Endothelial cell of umbilical vein (primary cell): ENCODE data around the gene TOP2A. TPM values are rescaled to one million over a fixed set of nuclear protein-coding genes. Genes with fewer than 3 reads are reported as not detected.
"Not testable (repeated sequence)": the region's sequence is repeated elsewhere in the genome, so short reads cannot be mapped to it uniquely, and the experiment has no call there.

Experiments used
- BruUV-seq: library from RNA; stranded (reverse); fragments of 400-500 nt; replicated peaks from 2 replicates; lab custom pipeline; 2021; lab: Mats Ljungman, UMichigan
- CTCF ChIA-PET: fragments of 300-600, 350-600 bp; sonication (Branson Sonifier 250); formaldehyde crosslinking; loops from one replicate; lab custom pipeline; 2021; ENCODE audit warnings: antibody characterized with exemption, inconsistent platforms; lab: Charles Lee
- POLR2A ChIA-PET: fragments of 300-600, 350-600 bp; sonication (Branson Sonifier 250); formaldehyde crosslinking; loops from one replicate; lab custom pipeline; 2021; ENCODE audit warnings: antibody characterized with exemption, inconsistent platforms; lab: Charles Lee
- DNase-seq: peaks from one replicate; pipeline ENCODE4 v3.0.0-alpha.2; 2011; ENCODE audit warnings: low read depth, low spot score
- FAIRE-seq: peaks from 2 replicates; lab custom pipeline; 2011; peaks lifted over from hg19 to GRCh38; lab: Jason Lieb, UNC
- H2AFZ ChIP-seq: 2 replicates; pipeline ENCODE4 v1.6.0; 2012; ENCODE audit warnings: low read depth, low read length, control low read depth, inconsistent platforms
- H3K27ac ChIP-seq: 2 replicates; pipeline ENCODE4 v1.5.1; 2011; ENCODE audit warnings: low read depth, mild to moderate bottlenecking, control low read depth, low read length, moderate library complexity; ENCODE audit not compliant: insufficient read depth
- H3K27me3 ChIP-seq, 2 experiments: 2 replicates each; pipeline versions ENCODE4 v1.6.0 to v1.6.1; 2011; ENCODE audit warnings: low read length in 2 of 2, mixed read lengths in 1 of 2; ENCODE audit not compliant: control insufficient read depth in 2 of 2, insufficient read depth in 2 of 2
- H3K36me3 ChIP-seq, 2 experiments: 2 replicates in 1 of 2; 3 replicates in 1 of 2; pipeline ENCODE4 v1.5.1; 2011; ENCODE audit warnings: low read length in 2 of 2, mild to moderate bottlenecking in 1 of 2, moderate library complexity in 1 of 2; ENCODE audit not compliant: control insufficient read depth in 2 of 2, insufficient read depth in 2 of 2; ENCODE audit errors: extremely low read depth in 1 of 2
- H3K4me1 ChIP-seq: 3 replicates; pipeline ENCODE4 v1.5.1; 2011; ENCODE audit warnings: mild to moderate bottlenecking, low read length; ENCODE audit not compliant: control insufficient read depth, insufficient read depth; ENCODE audit errors: extremely low read depth
- H3K4me2 ChIP-seq: 2 replicates; pipeline ENCODE4 v1.6.1; 2011; ENCODE audit warnings: low read length, control low read depth, mixed read lengths; ENCODE audit not compliant: insufficient read depth
- H3K4me3 ChIP-seq, 3 experiments: fragments of 200-600 bp in 1 of 3; sonication (generic), shearing (Covaris generic) in 1 of 3; replicated peaks in 1 of 3; 2 replicates each; pipeline ENCODE4 v1.5.1; 2011 to 2016; ENCODE audit warnings: control low read depth in 3 of 3, low read length in 3 of 3, mild to moderate bottlenecking in 2 of 3, inconsistent platforms in 1 of 3, low read depth in 1 of 3, moderate library complexity in 1 of 3; ENCODE audit not compliant: insufficient read depth in 1 of 3
- H3K79me2 ChIP-seq: 2 replicates; pipeline ENCODE4 v1.6.0; 2012; ENCODE audit warnings: low read length, inconsistent platforms; ENCODE audit not compliant: control insufficient read depth, insufficient read depth
- H3K9ac ChIP-seq: replicated peaks from 2 replicates; pipeline ENCODE3; 2011; ENCODE audit warnings: low read length, control low read depth; ENCODE audit not compliant: insufficient read depth; ENCODE audit errors: extremely low read depth
- H3K9me1 ChIP-seq: replicated peaks from 3 replicates; pipeline ENCODE4 v1.6.0; 2011; ENCODE audit warnings: mild to moderate bottlenecking, low read length; ENCODE audit not compliant: control insufficient read depth, insufficient read depth; ENCODE audit errors: extremely low read depth
- H3K9me3 ChIP-seq: replicated peaks from 2 replicates; pipeline ENCODE4 v1.5.1; 2012; ENCODE audit warnings: low read length, inconsistent platforms; ENCODE audit not compliant: control insufficient read depth, insufficient read depth
- H4K20me1 ChIP-seq: replicated peaks from 2 replicates; pipeline ENCODE3; 2011; ENCODE audit warnings: mild to moderate bottlenecking, low read length; ENCODE audit not compliant: control insufficient read depth, insufficient read depth; ENCODE audit errors: extremely low read depth
- CTCF ChIP-seq, 2 donors: IDR thresholded peaks; 1 replicate in 1 of 2; 2 replicates in 1 of 2; pipeline ENCODE4 v1.5.1; 2011; ENCODE audit warnings: low read length in 2 of 2, mild to moderate bottlenecking in 2 of 2, moderate library complexity in 2 of 2, control low read depth in 1 of 2, inconsistent platforms in 1 of 2, low read depth in 1 of 2; ENCODE audit not compliant: insufficient read depth in 1 of 2; ENCODE audit errors: extremely low read depth in 1 of 2
- EZH2 ChIP-seq: IDR thresholded peaks from 2 replicates; pipeline ENCODE4 v1.6.1; 2012; ENCODE audit warnings: borderline replicate concordance, low read depth, mild to moderate bottlenecking, moderate library complexity, low read length, inconsistent platforms; ENCODE audit not compliant: severe bottlenecking
- FOS ChIP-seq: IDR thresholded peaks from 2 replicates; pipeline ENCODE4 v1.6.1; 2011; ENCODE audit warnings: mild to moderate bottlenecking, low read length, moderate library complexity, borderline replicate concordance; ENCODE audit not compliant: insufficient read depth
- GATA2 ChIP-seq: IDR thresholded peaks from 2 replicates; pipeline ENCODE4 v1.7.0; 2011; ENCODE audit warnings: low read depth, mild to moderate bottlenecking, moderate library complexity, mixed read lengths, low read length; ENCODE audit not compliant: insufficient read length, insufficient read depth
- JUN ChIP-seq: IDR thresholded peaks from 2 replicates; pipeline ENCODE4 v1.6.1; 2011; ENCODE audit warnings: borderline replicate concordance, low read depth; ENCODE audit not compliant: insufficient read length, insufficient read depth
- MYC ChIP-seq: IDR thresholded peaks from one replicate; pipeline ENCODE4 v1.6.1; 2011; ENCODE audit warnings: mild to moderate bottlenecking, low read depth, low read length
- POLR2A ChIP-seq: IDR thresholded peaks from 2 replicates; pipeline ENCODE4 v1.6.1; 2012; ENCODE audit warnings: low read depth, mild to moderate bottlenecking, control low read depth, low read length
- POLR2AphosphoS5 ChIP-seq: IDR thresholded peaks from 2 replicates; pipeline ENCODE4 v1.6.1; 2012; ENCODE audit warnings: low read depth, mild to moderate bottlenecking, control low read depth, low read length, moderate library complexity; ENCODE audit not compliant: insufficient read depth
- dilution Hi-C: fragments of 300-500 bp; cut with MboI; formaldehyde crosslinking; loops from one replicate; pipeline ENCODE4 v1.15.0; 2019; ENCODE audit warnings: low sequenced_read_pairs; ENCODE audit not compliant: extremely low pct_ligation_motif_present
- intact Hi-C: fragments of 100-400 bp; cut with micrococcal nuclease; formaldehyde crosslinking; loops from one replicate; pipeline ENCODE4 v1.10.0; 2022
- polyA plus RNA-seq, 4 experiments: library from polyadenylated mRNA; depleted of rRNA in 3 of 4; stranded (reverse) in 3 of 4; unstranded in 1 of 4; fragments of >200 nt; gene quantifications; 2 replicates each; pipeline versions ENCODE4 v1.2.1 to v1.2.3, GENCODE V29; 2011 to 2012; ENCODE audit warnings: missing spikeins in 1 of 4
- total RNA-seq: library from RNA; stranded (reverse); gene quantifications from 2 replicates; pipeline ENCODE4 v1.2.3, GENCODE V29; 2021
- TF ChIP-seq, protein P1 (sequence below): IDR thresholded peaks from 2 replicates; pipeline ENCODE4 v1.6.1; 2011; ENCODE audit not compliant: insufficient read depth, insufficient read length

The TOP2A gene
- total and polyA plus RNA-seq, 2 donors (not counting 3 experiments of a cell fraction or from before 2014, with no cell fraction given) = 31.3 to 160 TPM

- CTCF ChIA-PET = interaction anchor here (1.3 kb wide), 1 partner anchor 12 kb away, joined by 5 read pairs; no protein-coding TSS in a partner anchor
- dilution Hi-C loops = no loop called here
- H3K79me2 ChIP-seq = no peaks in the 10 kb centered on the region
These were observed 47.8 kb downstream of the TOP2A start for GRCh38 chr17:40369923-40370322.

GRCh38 chr17:40367728-40368127 is 50.0 kb downstream of the TOP2A start:
- H3K36me3 ChIP-seq, H3K4me3 ChIP-seq, H4K20me1 ChIP-seq, FAIRE-seq, DNase-seq, H3K9me1 ChIP-seq, H2AFZ ChIP-seq, H3K27me3 ChIP-seq, H3K9ac ChIP-seq, POLR2A ChIA-PET, H3K9me3 ChIP-seq, H3K4me2 ChIP-seq, dilution Hi-C loops, H3K27ac ChIP-seq, intact Hi-C loops, H3K4me1 ChIP-seq, H3K79me2 ChIP-seq, BruUV-seq: not testable (repeated sequence)
- CTCF ChIA-PET = interaction anchor here (0.6 to 1.4 kb wide), 3 partner anchors 108 to 166 kb away, joined by 3 to 7 read pairs (median 3); no protein-coding TSS in a partner anchor

More at GRCh38 chr17:40369923-40370322, 47.8 kb downstream of the TOP2A start:
- no peaks in the 10 kb centered on the region for H3K9me1 ChIP-seq
- no peaks in the 10 kb centered on the region for H3K4me1 ChIP-seq
- BruUV-seq = no TSS peak
- no peaks in the 10 kb centered on the region for H3K36me3 ChIP-seq
- no peak overlapping the region for H3K9ac ChIP-seq
- H3K4me2 ChIP-seq = no peak overlapping the region
- no peaks in the 10 kb centered on the region for H3K27me3 ChIP-seq
- intact Hi-C loops = no loop called here
- no peak overlapping the region for H2AFZ ChIP-seq
- TF ChIP-seq POLR2A (no peak), GATA2 (no peak), JUN (no peak), MYC (no peak), FOS (no peak), CTCF (IDR thresholded peaks at IDR 0.05; ENCODE audit: extremely low read depth in 1 of 2, insufficient read depth in 1 of 2, low read depth in 1 of 2, low read length in 2 of 2) (no peak), EZH2 (no peak), POLR2AphosphoS5 (no peak)
- TF ChIP-seq, protein P1, sequence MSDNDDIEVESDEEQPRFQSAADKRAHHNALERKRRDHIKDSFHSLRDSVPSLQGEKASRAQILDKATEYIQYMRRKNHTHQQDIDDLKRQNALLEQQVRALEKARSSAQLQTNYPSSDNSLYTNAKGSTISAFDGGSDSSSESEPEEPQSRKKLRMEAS = no peak
- H3K27ac ChIP-seq = no peak overlapping the region
- no peak overlapping the region for H3K4me3 ChIP-seq
- FAIRE-seq (no peak), DNase-seq (no peak)
- H4K20me1 ChIP-seq = no peaks in the 10 kb centered on the region
- POLR2A ChIA-PET = no interaction called here
- H3K9me3 ChIP-seq = no peaks in the 10 kb centered on the region
